ENCODE measurements around the gene NMNAT2.
A peak's percentile ranks its signal among the peaks of the same experiment; 100 is the strongest.

The NMNAT2 gene

DNA sequence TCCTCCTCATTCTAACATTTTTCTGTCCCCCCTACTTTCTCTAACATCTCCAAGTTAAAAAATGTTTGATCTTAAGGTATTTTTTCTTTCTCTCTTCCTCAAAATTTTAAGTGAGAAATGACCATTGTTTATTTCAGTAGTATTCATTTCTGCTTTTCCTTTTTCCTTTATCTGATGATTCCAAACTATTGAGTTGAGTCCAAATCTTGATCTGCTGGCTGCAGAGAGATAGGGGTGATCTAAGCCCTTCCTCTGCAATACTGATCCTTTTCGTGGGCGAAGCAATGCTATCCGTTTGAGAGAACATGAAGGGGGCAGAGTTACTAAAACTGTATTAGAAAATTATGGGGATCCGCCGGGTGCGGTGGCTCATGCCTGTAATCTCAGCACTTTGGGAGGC lies 516 bp upstream of the NMNAT2 start:
- TF ChIP-seq NFIC (IDR thresholded peaks at IDR 0.05) (no peak), ZBTB7A (IDR thresholded peaks at IDR 0.05; ENCODE audit: low read depth) (no peak), EP300 (IDR thresholded peaks at IDR 0.05; ENCODE audit: borderline replicate concordance) (no peak), EGR1 (IDR thresholded peaks at IDR 0.05) (no peak), TEAD4 (IDR thresholded peaks at IDR 0.05) (no peak), YY1 (IDR thresholded peaks at IDR 0.05; ENCODE audit: low read depth) (no peak), CEBPB (IDR thresholded peaks at IDR 0.05) (no peak), TAF1 (IDR thresholded peaks at IDR 0.05; ENCODE audit: low read depth) (no peak), CREB1 (IDR thresholded peaks at IDR 0.05; ENCODE audit: low read depth) (no peak), TCF12 (IDR thresholded peaks at IDR 0.05; ENCODE audit: low read depth) (no peak), RAD21 (IDR thresholded peaks at IDR 0.05; ENCODE audit: low read depth) (no peak), FOXM1 (IDR thresholded peaks at IDR 0.05; ENCODE audit: borderline replicate concordance, low read depth) (no peak)
- TF ChIP-seq, protein P1, sequence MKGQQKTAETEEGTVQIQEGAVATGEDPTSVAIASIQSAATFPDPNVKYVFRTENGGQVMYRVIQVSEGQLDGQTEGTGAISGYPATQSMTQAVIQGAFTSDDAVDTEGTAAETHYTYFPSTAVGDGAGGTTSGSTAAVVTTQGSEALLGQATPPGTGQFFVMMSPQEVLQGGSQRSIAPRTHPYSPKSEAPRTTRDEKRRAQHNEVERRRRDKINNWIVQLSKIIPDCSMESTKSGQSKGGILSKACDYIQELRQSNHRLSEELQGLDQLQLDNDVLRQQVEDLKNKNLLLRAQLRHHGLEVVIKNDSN (IDR thresholded peaks at IDR 0.05), result no peak

DNA sequence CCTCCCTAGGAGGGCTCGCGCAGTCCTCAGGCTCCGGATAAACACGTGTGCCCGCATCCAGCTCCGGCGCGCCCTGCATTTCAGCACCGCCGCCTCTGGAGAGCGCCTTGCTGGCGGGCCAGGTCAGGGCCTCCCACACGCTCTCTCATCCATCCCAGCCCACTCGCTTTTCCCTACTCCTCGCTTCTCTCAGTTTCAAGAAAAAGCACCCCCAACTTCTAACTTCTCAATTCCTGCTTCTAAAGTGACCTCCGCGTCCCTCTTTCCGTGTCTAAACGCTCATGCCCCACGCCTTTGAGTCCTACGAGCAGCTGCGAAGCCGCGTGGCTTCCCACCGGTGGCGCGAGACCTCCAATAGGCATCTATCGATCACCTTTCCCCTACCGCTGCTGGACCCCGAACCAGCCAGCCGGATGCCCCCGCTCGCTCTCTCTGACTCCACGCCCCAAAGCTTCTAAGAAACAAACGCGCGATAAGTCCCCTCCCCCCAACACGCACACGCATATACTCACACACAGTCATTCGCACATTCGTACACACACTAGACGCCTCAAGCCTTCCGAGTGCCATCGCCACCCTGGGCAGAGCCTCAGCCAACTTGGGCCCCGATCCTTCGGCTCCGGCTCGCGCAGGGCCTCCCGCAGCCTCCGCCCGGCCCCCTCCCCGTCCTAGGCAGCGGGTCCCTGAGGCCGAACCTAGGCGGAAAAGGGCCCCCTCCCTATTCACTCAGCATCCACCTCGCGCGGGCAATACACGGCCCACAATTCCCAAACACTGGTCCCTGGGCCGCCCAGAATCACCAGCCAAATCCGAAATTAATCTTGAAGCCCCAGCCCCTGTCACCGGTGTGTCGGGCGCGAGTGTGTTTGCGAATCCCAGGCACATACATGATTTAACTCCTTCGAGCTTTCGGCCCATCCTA lies 1.1 kb downstream of the NMNAT2 start:
- TF ChIP-seq, protein P2, sequence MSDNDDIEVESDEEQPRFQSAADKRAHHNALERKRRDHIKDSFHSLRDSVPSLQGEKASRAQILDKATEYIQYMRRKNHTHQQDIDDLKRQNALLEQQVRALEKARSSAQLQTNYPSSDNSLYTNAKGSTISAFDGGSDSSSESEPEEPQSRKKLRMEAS (IDR thresholded peaks at IDR 0.05), result peak; percentile 87
- TF ChIP-seq RAD21 (IDR thresholded peaks at IDR 0.05; ENCODE audit: low read depth) (peak; percentile 27; the same call in 1 of the 2 replicates), CEBPB (IDR thresholded peaks at IDR 0.05) (no peak), TCF12 (IDR thresholded peaks at IDR 0.05; ENCODE audit: low read depth) (no peak), YY1 (IDR thresholded peaks at IDR 0.05; ENCODE audit: low read depth) (0 out of 2 replicates have a peak, but pooled peaks have one; percentile 20), EGR1 (IDR thresholded peaks at IDR 0.05) (peak; percentile 53; the same call in 1 of the 2 replicates)
- TF ChIP-seq, protein P1 (IDR thresholded peaks at IDR 0.05), result peak; percentile 51
- TF ChIP-seq, protein P3, sequence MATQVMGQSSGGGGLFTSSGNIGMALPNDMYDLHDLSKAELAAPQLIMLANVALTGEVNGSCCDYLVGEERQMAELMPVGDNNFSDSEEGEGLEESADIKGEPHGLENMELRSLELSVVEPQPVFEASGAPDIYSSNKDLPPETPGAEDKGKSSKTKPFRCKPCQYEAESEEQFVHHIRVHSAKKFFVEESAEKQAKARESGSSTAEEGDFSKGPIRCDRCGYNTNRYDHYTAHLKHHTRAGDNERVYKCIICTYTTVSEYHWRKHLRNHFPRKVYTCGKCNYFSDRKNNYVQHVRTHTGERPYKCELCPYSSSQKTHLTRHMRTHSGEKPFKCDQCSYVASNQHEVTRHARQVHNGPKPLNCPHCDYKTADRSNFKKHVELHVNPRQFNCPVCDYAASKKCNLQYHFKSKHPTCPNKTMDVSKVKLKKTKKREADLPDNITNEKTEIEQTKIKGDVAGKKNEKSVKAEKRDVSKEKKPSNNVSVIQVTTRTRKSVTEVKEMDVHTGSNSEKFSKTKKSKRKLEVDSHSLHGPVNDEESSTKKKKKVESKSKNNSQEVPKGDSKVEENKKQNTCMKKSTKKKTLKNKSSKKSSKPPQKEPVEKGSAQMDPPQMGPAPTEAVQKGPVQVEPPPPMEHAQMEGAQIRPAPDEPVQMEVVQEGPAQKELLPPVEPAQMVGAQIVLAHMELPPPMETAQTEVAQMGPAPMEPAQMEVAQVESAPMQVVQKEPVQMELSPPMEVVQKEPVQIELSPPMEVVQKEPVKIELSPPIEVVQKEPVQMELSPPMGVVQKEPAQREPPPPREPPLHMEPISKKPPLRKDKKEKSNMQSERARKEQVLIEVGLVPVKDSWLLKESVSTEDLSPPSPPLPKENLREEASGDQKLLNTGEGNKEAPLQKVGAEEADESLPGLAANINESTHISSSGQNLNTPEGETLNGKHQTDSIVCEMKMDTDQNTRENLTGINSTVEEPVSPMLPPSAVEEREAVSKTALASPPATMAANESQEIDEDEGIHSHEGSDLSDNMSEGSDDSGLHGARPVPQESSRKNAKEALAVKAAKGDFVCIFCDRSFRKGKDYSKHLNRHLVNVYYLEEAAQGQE (IDR thresholded peaks at IDR 0.05; ENCODE audit: low read depth), result peak; percentile 96

DNA sequence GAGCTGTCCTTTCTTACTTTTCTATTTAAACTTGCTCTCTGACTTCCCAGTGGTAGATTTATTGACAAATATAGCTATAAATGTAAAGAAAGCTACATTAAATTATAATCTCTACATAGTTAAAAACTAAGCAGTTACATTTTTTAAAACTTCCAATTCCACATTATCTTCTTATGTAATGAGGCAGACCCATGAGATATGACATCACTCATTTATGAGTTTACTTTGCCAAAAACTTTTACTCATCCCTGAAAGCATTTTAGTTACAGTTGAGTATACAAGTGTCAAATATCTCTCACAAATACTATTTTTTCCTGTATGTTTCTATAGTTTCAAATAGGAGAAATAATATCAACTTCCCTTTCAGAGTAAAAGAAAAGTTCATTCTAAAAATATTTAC lies 3.8 kb downstream of the NMNAT2 start:
- TF ChIP-seq EGR1 (IDR thresholded peaks at IDR 0.05) (no peak), FOXM1 (IDR thresholded peaks at IDR 0.05; ENCODE audit: borderline replicate concordance, low read depth) (no peak)

DNA sequence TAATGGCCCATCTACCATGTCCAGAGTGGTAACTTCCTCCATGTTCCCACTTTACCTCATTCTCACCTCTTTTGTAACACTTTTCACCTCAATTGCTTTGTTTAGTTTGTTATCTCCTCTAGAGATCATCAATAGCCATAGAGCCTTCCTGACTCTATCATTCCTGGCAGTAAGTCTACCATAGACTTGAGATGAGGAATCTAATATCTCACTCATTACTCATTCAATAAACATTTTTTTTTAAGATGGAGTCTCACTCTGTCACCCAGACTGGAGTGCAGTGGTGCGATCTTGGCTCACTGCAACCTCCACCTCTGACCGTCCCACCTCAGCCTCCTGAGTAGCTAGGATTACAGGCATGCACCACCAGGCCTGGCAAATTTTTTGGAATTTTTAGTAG lies 7.1 kb downstream of the NMNAT2 start:
- TF ChIP-seq FOXM1 (IDR thresholded peaks at IDR 0.05; ENCODE audit: borderline replicate concordance, low read depth) (no peak), TAF1 (IDR thresholded peaks at IDR 0.05; ENCODE audit: low read depth) (no peak), EP300 (IDR thresholded peaks at IDR 0.05; ENCODE audit: borderline replicate concordance) (no peak), TCF12 (IDR thresholded peaks at IDR 0.05; ENCODE audit: low read depth) (no peak), RAD21 (IDR thresholded peaks at IDR 0.05; ENCODE audit: low read depth) (no peak), EGR1 (IDR thresholded peaks at IDR 0.05) (no peak), CEBPB (IDR thresholded peaks at IDR 0.05) (no peak), ZBTB7A (IDR thresholded peaks at IDR 0.05; ENCODE audit: low read depth) (no peak), YY1 (IDR thresholded peaks at IDR 0.05; ENCODE audit: low read depth) (no peak), NFIC (IDR thresholded peaks at IDR 0.05) (no peak), TEAD4 (IDR thresholded peaks at IDR 0.05) (no peak), CREB1 (IDR thresholded peaks at IDR 0.05; ENCODE audit: low read depth) (no peak)
- TF ChIP-seq, protein P1 (IDR thresholded peaks at IDR 0.05), result no peak
- TF ChIP-seq, protein P3 (IDR thresholded peaks at IDR 0.05; ENCODE audit: low read depth), result no peak
- TF ChIP-seq, protein P2 (IDR thresholded peaks at IDR 0.05), result no peak

DNA sequence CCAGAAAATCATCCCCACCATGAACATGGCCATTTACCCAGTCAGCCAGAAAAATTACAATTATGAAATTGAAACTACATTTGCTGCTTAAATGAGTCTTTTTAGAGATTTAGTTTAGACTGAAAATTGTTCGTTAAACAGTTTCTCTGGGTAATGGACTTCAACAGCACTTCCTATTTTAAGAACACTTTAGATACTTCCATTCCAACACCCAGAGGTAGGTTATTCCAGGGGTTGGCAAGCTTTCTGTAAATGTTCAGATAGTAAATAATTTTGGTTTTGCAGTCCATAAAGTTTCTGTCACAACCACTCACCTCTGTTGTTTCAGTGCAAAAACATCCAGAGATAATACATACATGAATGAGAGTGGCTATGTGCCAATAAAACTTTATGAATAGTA lies 10.2 kb downstream of the NMNAT2 start:
- TF ChIP-seq TEAD4 (IDR thresholded peaks at IDR 0.05), result no peak
- TF ChIP-seq NFIC (IDR thresholded peaks at IDR 0.05), result no peak
- TF ChIP-seq YY1 (IDR thresholded peaks at IDR 0.05; ENCODE audit: low read depth), result no peak
- TF ChIP-seq, protein P1 (IDR thresholded peaks at IDR 0.05), result no peak
- TF ChIP-seq CREB1 (IDR thresholded peaks at IDR 0.05; ENCODE audit: low read depth), result no peak
- no peak for TF ChIP-seq FOXM1 (IDR thresholded peaks at IDR 0.05; ENCODE audit: borderline replicate concordance, low read depth)

Measured in Ishikawa (cell line).